OCI-LY7 (cell line): ENCODE data around the gene RDH13. TPM values are rescaled to one million over a fixed set of nuclear protein-coding genes. Genes with fewer than 3 reads are reported as not detected.

ENCODE experiments used
- BruUV-seq: library from RNA; stranded (reverse); fragments of 400-500 nt; replicated peaks from 2 replicates; lab custom pipeline; 2021; lab: Mats Ljungman, UMichigan
- CTCF ChIA-PET: fragments of 300-600 bp; sonication (Branson Sonifier 250); formaldehyde crosslinking; loops from one replicate; lab custom pipeline; 2022; ENCODE audit warnings: antibody characterized with exemption; ENCODE audit not compliant: unreplicated experiment; lab: Charles Lee
- POLR2A ChIA-PET: fragments of 300-600 bp; sonication (Branson Sonifier 250); formaldehyde crosslinking; loops from one replicate; lab custom pipeline; 2022; ENCODE audit warnings: antibody characterized with exemption; lab: Charles Lee
- DNase-seq: peaks from one replicate; pipeline ENCODE4 v3.0.0-alpha.2; 2015; ENCODE audit warnings: low spot score
- H2AFZ ChIP-seq: fragments of 200-600 bp; sonication (generic), shearing (Covaris generic); 2 replicates; pipeline ENCODE4 v1.6.1; 2014; ENCODE audit warnings: mild to moderate bottlenecking, antibody characterized with exemption, low read length, moderate library complexity
- H3K27ac ChIP-seq: fragments of 200-600 bp; sonication (generic); 2 replicates; pipeline ENCODE4 v1.5.1; 2014; ENCODE audit warnings: mixed run types, low read depth, mild to moderate bottlenecking, moderate library complexity, low read length, inconsistent platforms; ENCODE audit not compliant: poor library complexity, severe bottlenecking
- H3K36me3 ChIP-seq: fragments of 200-600 bp; sonication (generic); 2 replicates; pipeline ENCODE4 v1.6.1; 2014; ENCODE audit warnings: mild to moderate bottlenecking, antibody characterized with exemption, low read length, moderate library complexity, mixed read lengths; ENCODE audit not compliant: insufficient read depth
- H3K4me1 ChIP-seq: fragments of 200-600 bp; sonication (generic); 2 replicates; pipeline ENCODE4 v1.5.1; 2014; ENCODE audit warnings: mild to moderate bottlenecking, low read length; ENCODE audit not compliant: insufficient read depth, poor library complexity, severe bottlenecking
- H3K4me2 ChIP-seq: fragments of 200-600 bp; sonication (generic); 2 replicates; pipeline ENCODE4 v1.6.1; 2014; ENCODE audit warnings: mild to moderate bottlenecking, low read length
- H3K4me3 ChIP-seq: fragments of 200-600 bp; sonication (generic); 2 replicates; pipeline ENCODE4 v1.5.1; 2014; ENCODE audit warnings: mild to moderate bottlenecking, low read depth, low read length; ENCODE audit not compliant: poor library complexity, severe bottlenecking
- H3K79me2 ChIP-seq: fragments of 200-600 bp; sonication (generic); 2 replicates; pipeline ENCODE4 v1.6.1; 2016; ENCODE audit warnings: low read depth, mild to moderate bottlenecking, low read length, moderate library complexity, mixed read lengths; ENCODE audit not compliant: insufficient read depth
- H3K9me2 ChIP-seq: fragments of 200-600 bp; sonication (generic); 2 replicates; pipeline ENCODE4 v1.6.1; 2016; ENCODE audit warnings: mild to moderate bottlenecking, low read length, mixed read lengths; ENCODE audit not compliant: insufficient read depth
- H3K9me3 ChIP-seq: fragments of 200-600 bp; sonication (generic); 2 replicates; pipeline ENCODE4 v1.6.1; 2014; ENCODE audit warnings: mild to moderate bottlenecking, mixed run types, low read length, mixed read lengths
- H4K20me1 ChIP-seq: fragments of 200-600 bp; sonication (generic); 2 replicates; pipeline ENCODE4 v1.6.1; 2014; ENCODE audit warnings: mild to moderate bottlenecking, antibody characterized with exemption, low read length, moderate library complexity, mixed read lengths; ENCODE audit not compliant: insufficient read depth
- CTCF ChIP-seq: fragments of 200-600 bp; sonication (generic); conservative IDR thresholded peaks from 2 replicates; pipeline ENCODE4 v1.5.1; 2014; ENCODE audit warnings: mild to moderate bottlenecking, antibody characterized with exemption, low read length, moderate library complexity, mixed read lengths
- EZH2phosphoT487 ChIP-seq: fragments of 200-600 bp; sonication (generic); IDR thresholded peaks from 2 replicates; pipeline ENCODE4 v1.6.1; 2018; ENCODE audit warnings: low read depth, borderline replicate concordance, mild to moderate bottlenecking, mixed run types, antibody characterized with exemption, low read length, moderate library complexity, mixed read lengths
- intact Hi-C: fragments of 100-400 bp; cut with micrococcal nuclease; formaldehyde crosslinking; loops from one replicate; pipeline ENCODE4 v1.10.0; 2022; ENCODE audit not compliant: unreplicated experiment
- total RNA-seq, 2 experiments: library from RNA; depleted of rRNA in 1 of 2; stranded (reverse); fragments of >200 nt in 1 of 2; shearing (Covaris generic) in 1 of 2; gene quantifications; 2 replicates each; pipeline ENCODE4 v1.2.3, GENCODE V29; 2014 to 2022

RDH13 gene
- total RNA-seq, 2 experiments from 2014 or later = 19.5 to 23.1 TPM

DNA sequence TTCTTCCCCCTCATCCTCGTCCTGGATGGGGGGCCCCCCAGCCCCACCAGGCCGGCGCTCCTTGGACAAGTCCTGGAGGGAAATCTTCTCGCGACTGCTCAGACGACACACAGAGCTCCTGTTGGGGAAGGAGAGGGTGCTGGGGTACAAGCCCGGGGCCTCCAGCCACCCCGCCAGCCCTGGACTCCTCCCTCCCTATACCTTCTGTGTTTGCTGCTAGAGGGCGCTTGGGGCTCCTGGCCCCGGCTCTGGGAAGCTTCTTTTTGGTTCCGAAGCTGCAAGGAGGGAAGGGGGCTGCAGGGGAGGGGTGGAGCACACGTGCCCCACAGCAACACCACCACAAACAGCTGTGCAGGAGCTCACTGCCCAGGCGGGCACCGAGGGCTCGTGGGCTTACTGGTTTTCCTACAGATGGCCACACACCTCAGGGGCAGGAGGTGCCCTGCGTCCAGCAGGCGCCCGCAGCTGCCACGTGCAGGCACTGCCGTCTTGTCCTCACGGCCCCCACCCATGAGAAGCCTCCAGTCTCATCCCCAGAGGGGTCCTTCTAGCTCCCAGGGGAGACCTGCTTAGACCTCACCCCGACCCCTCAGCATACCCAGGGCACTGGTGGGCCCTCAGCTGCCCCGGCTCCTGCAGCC is 33.2 kb upstream of the RDH13 start:
- no peaks in the 10 kb centered on the region for H3K4me1 ChIP-seq
- no peaks in the 10 kb centered on the region for H3K9me2 ChIP-seq
- CTCF ChIA-PET = no interaction called here
- no peak overlapping the region for H3K4me3 ChIP-seq
- H3K79me2 ChIP-seq = no peaks in the 10 kb centered on the region
- intact Hi-C loops = no loop called here
- no TSS peak for BruUV-seq
- H3K9me3 ChIP-seq = no peaks in the 10 kb centered on the region
- H4K20me1 ChIP-seq = no peaks in the 10 kb centered on the region
- TF ChIP-seq CTCF (peak; percentile 60), EZH2phosphoT487 (no peak)
- no peak overlapping the region for H2AFZ ChIP-seq
- POLR2A ChIA-PET = no interaction called here
- no peak overlapping the region for H3K4me2 ChIP-seq
- H3K27ac ChIP-seq = no peak overlapping the region
- peaks cover 71% of the 10 kb centered on the region for H3K36me3 ChIP-seq
- DNase-seq = peak; percentile 19

DNA sequence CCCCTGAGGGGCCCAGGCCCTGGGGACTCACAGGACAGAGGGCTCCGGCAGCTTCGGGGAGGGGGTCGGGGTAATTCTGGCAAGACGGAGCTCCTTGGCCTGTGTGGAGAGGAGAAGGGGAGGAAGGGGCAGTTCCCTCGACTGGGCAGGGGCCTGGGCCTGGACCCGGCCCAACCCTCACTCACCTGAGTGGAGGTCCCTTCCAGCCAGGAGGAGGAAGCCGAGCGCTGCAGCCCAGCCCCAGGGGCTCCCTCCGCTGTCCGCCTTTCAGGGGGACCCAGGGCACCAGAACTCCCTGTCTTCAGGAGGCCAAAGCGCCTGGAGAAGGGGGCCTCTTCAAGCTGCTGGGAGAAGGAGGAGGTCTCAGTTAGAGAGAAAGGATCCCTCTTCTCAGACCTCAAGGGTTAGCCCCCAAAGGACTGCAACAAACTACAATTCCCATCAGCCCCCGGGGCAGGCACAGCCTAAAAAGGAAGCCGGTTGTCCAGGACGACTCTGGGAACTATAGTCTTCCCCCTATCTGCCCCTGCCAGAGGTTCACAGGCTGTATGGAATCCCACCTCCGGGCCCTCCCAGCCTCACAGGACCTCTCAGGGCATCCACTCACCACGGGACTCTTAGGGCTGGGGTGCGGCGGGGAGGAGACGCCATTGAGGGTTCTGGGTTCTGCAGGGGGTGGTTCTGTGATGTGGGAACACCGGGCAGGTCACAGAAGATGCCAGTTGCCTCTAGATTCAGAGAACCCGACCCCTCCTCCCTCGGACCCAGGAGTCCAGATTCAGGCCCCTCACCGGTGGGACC is 32.5 kb upstream of the RDH13 start:
- ChIA-PET POLR2A (no interaction called here), CTCF (no interaction called here)
- Histone ChIP-seq H4K20me1 (no peaks in the 10 kb centered on the region), H3K4me3 (no peak overlapping the region), H3K4me1 (no peaks in the 10 kb centered on the region), H3K9me2 (no peaks in the 10 kb centered on the region), H2AFZ (no peak overlapping the region), H3K9me3 (no peaks in the 10 kb centered on the region), H3K4me2 (no peak overlapping the region), H3K79me2 (no peaks in the 10 kb centered on the region), H3K36me3 (peaks cover 73% of the 10 kb centered on the region), H3K27ac (no peak overlapping the region)
- TF ChIP-seq EZH2phosphoT487 (no peak), CTCF (no peak)
- intact Hi-C loops = no loop called here
- BruUV-seq = no TSS peak
- no peak for DNase-seq
